ENCODE results near the gene WFDC9. TPM values are rescaled to one million over a fixed set of nuclear protein-coding genes. Genes with fewer than 3 reads are reported as not detected.
"Not testable (repeated sequence)": the region's sequence is repeated elsewhere in the genome, so short reads cannot be mapped to it uniquely, and the experiment has no call there.

WFDC9 gene
- total RNA-seq, 2 donors from 2014 or later: not detected

DNA sequence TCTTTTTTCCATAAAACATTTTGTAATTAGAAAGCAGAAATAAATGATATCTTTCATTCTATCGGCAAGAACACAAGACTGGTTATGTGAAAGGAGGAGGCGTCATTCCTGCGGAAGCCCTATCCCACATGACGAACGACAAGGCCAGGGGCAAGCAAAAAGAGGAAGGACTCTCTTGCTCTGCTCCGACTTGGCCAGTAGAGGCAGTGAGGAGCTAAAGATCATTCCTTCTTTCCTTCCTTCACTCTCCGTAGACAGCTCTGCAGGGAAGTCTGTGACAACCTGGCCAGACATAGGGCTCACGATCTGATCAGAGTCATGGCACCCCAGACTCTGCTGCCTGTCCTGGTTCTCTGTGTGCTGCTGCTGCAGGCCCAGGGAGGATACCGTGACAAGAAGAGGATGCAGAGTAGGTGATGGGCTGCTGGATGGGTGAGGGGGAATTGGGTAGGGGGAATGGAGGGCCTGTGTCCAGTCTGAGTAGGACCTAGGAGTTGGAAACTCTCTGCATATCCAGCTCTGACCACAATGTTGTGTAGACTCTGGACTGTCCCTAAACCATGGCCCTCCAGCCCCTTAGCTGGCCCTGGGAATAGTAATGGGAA lies 1.5 kb downstream of the WFDC9 start, which contains the start of gene WFDC10A:
Gene WFDC10A (plus strand): TSS at position 244 of the 605 bp plus-strand sequence. CDS start 75 bp downstream, at position 319.
- peaks cover 5% of the 10 kb centered on the region for H3K4me1 Mint-ChIP-seq (ENCODE audit: low read depth)
- peaks cover 0 to 1% of the 10 kb centered on the region in 2 donors for H3K9me3 Mint-ChIP-seq
- ATAC-seq (replicated peaks in 1 of 2) (peak; percentile 50), DNase-seq (peak; percentile 12 to 16)
- H3K27me3 Mint-ChIP-seq (ENCODE audit: low read depth): peaks cover 59% of the 10 kb centered on the region
- no peaks in the 10 kb centered on the region for H3K36me3 Mint-ChIP-seq (ENCODE audit: insufficient read depth in 2 of 2)
- no peak within 1 kb of the TSS for H3K4me3 Mint-ChIP-seq
- H3K27ac Mint-ChIP-seq: no peak within 1 kb of the TSS

DNA sequence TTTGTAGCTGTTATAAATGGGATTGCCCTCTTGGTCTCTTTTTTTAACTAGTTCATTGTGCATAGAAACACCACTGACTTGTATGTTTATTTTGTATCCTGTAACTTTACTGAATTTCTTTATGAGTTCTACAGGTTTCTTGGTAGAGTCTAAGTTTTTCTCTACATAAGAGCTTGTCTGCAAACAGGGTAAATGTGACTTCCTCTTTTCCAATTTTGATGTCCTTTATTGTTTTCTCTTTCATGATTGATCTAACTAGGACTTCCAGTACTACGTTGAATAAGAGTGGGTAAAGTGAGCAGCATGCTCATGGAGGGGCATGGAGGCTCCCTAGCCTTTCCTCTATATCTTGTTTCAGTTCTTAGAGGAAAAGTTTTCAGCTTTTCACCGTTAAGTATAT lies 4.5 kb downstream of the WFDC9 start:
- Mint-ChIP-seq H3K36me3 (ENCODE audit: insufficient read depth in 2 of 2) (no peaks in the 10 kb centered on the region), H3K27ac (no peak overlapping the region), H3K9me3 (peaks cover 0 to 1% of the 10 kb centered on the region in 2 donors)

DNA sequence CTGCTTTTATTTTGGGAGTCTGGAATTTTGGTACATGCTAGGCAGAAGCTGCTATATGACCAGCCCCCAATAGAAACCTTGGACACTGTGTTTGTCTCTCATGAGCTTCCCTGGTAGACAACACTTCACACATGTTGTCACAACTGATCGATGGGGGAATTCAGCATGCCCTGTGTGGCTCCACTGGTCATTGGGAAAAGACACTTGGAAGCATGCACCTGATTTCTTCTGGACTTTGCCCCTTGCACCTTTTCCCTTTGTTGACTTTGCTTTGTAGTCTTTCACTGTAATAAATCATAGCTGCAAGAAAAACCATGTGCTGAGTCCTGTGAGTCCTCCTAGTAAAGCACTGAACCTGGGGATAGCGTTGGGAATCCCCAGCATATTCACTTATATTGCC lies 9.5 kb downstream of the WFDC9 start:
- ATAC-seq (replicated peaks in 1 of 2) (no peak), DNase-seq (no peak)
- no peaks in the 10 kb centered on the region for H3K4me1 Mint-ChIP-seq (ENCODE audit: low read depth)
- H3K27ac Mint-ChIP-seq: no peak overlapping the region
- H3K4me3 Mint-ChIP-seq: no peak overlapping the region
- H3K9me3 Mint-ChIP-seq: peaks cover 0 to 1% of the 10 kb centered on the region in 2 donors
- no peaks in the 10 kb centered on the region for H3K36me3 Mint-ChIP-seq (ENCODE audit: insufficient read depth in 2 of 2)
- H3K27me3 Mint-ChIP-seq (ENCODE audit: low read depth): peaks cover 34% of the 10 kb centered on the region

More for the DNA sequence above, 4.5 kb downstream of the WFDC9 start:
- Mint-ChIP-seq H3K4me1 (ENCODE audit: low read depth) (peaks cover 5% of the 10 kb centered on the region), H3K4me3 (no peak overlapping the region), H3K27me3 (ENCODE audit: low read depth) (peaks cover 62% of the 10 kb centered on the region)
- DNase-seq: no peak
- ATAC-seq (replicated peaks in 1 of 2): no peak

DNA sequence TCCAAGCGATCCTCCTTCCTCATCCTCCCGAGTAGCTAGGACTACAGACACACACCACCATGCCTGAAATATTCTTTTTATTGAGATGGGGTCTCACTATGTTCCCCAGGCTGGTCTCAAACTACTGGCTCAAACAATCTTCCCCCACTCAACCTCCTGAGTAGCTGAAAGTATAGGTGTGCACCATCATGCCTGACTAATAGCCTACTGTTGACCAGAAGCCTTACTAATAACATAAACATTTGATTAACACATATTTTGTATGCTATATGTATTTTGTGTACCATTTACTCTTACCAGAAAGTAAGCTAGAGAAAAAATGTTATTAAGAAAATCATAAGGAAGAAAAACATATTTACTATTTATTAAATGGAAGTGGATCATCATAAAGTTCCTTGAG lies 13.5 kb downstream of the WFDC9 start:
- DNase-seq (no peak), ATAC-seq (replicated peaks in 1 of 2) (no peak)
- Mint-ChIP-seq H3K4me1 (ENCODE audit: low read depth) (no peaks in the 10 kb centered on the region), H3K27me3 (ENCODE audit: low read depth) (peaks cover 27% of the 10 kb centered on the region), H3K36me3 (ENCODE audit: insufficient read depth in 2 of 2) (no peaks in the 10 kb centered on the region), H3K4me3 (no peak overlapping the region), H3K9me3 (no peaks in the 10 kb centered on the region), H3K27ac (no peak overlapping the region)

DNA sequence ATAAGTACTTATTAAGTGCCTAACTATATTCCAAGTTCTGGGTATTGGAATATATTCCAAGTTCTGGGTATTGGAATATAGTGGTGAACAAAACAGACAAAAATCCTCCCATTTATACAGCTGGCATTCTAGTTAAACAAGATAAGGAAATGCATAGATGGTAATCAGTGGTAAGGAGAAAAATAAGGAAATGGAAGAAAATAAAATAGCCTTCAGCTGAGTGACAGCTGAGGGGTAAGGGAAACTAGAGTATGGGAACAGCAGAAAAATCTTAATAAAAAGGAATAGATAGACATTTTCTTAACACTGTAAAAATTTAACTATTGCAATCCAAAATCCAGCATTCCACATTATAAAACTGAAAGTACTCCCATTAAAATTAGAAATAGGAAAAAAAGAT lies 18.8 kb downstream of the WFDC9 start:
- Mint-ChIP-seq H3K27ac (no peak overlapping the region), H3K4me1 (ENCODE audit: low read depth) (peaks cover 22% of the 10 kb centered on the region), H3K36me3 (ENCODE audit: insufficient read depth in 2 of 2) (peaks cover 2 to 9% of the 10 kb centered on the region in 2 donors), H3K27me3 (ENCODE audit: low read depth) (peaks cover 46% of the 10 kb centered on the region), H3K9me3 (peaks cover 2% of the 10 kb centered on the region in 2 donors), H3K4me3 (no peak overlapping the region)
- ATAC-seq (replicated peaks in 1 of 2): no peak
- DNase-seq: no peak

DNA sequence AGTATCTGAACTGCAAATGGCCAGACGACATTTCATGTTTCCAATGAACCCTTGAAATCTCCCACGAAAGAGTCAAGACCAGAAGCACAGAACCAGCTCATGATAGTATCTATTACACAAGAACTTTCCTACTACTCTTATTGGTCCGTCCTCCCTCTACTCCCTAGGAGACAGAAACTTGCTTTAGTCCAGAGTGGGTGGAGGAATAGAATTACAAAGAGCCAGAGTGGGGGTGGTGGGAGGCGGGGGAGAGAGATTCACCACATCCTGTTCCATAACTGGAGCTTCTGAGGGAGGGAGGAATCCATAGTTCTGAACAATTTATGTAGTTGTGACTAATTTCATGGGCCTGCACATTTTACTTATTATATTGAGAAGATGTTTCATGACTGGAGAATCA lies 20.0 kb downstream of the WFDC9 start:
- Mint-ChIP-seq H3K27me3 (ENCODE audit: low read depth) (peaks cover 50% of the 10 kb centered on the region), H3K4me1 (ENCODE audit: low read depth) (peaks cover 25% of the 10 kb centered on the region), H3K9me3 (peaks cover 3% of the 10 kb centered on the region in 2 donors), H3K27ac (no peak overlapping the region), H3K4me3 (peak overlapping the region in 1 of 2 donors; percentile 48), H3K36me3 (ENCODE audit: insufficient read depth in 2 of 2) (peaks cover 4 to 16% of the 10 kb centered on the region in 2 donors)
- ATAC-seq (replicated peaks in 1 of 2): peak; percentile 90 to 94
- DNase-seq: peak; percentile 28 to 37

DNA sequence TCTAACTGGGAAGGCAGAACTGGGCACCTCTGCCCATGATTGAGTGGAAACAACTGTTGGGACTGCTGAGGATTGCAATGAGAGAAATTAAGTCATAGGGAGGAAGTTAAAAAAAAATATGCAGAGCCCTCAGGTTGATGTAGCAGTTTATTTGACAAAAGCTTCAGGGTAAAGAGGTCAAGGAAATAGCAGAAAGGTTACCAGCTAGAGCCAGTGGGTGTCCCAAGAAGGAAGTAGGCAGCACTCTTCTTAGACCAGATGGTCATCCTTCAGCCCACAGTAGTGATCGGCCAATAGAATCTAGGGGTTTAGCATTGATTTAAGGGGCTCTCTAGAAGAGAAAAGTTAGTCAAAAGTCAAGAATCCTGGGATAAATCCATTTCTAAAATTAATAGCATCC lies 23.3 kb downstream of the WFDC9 start:
- H3K36me3 Mint-ChIP-seq (ENCODE audit: insufficient read depth in 2 of 2): peaks cover 6 to 21% of the 10 kb centered on the region in 2 donors
- no peak for DNase-seq
- H3K4me1 Mint-ChIP-seq (ENCODE audit: low read depth): peaks cover 27% of the 10 kb centered on the region
- ATAC-seq (replicated peaks in 1 of 2): no peak
- H3K27ac Mint-ChIP-seq: no peak overlapping the region
- no peak overlapping the region for H3K4me3 Mint-ChIP-seq
- H3K27me3 Mint-ChIP-seq (ENCODE audit: low read depth): peaks cover 47% of the 10 kb centered on the region
- H3K9me3 Mint-ChIP-seq: peaks cover 6 to 9% of the 10 kb centered on the region in 2 donors

DNA sequence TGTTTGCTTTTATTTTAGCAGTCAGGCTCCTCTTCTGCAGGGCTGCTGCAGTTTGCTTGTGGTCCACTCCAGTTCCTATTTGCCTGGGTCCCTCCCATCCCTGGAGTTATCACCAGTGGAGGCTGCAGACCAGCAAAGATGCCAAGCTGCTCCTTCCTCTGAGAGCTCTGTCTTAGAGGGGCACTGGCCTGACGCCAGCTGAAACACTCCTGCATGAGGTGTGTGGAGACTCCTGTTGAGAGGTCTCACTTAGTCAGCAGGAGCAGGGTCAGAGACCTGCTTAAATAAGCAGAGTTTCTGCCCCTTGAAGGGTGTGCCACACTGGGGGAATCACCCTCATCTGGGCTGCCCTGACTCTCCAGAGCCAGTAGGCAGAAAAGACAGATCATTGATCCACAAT lies 35.8 kb downstream of the WFDC9 start:
- no peak for DNase-seq
- Mint-ChIP-seq H3K4me1 (ENCODE audit: low read depth) (no peaks in the 10 kb centered on the region), H3K27me3 (ENCODE audit: low read depth) (peaks cover 54% of the 10 kb centered on the region), H3K4me3 (no peak overlapping the region), H3K9me3 (no peaks in the 10 kb centered on the region), H3K27ac (no peak overlapping the region), H3K36me3 (ENCODE audit: insufficient read depth in 2 of 2) (peaks cover 0 to 1% of the 10 kb centered on the region in 2 donors)
- no peak for ATAC-seq (replicated peaks in 1 of 2)

DNA sequence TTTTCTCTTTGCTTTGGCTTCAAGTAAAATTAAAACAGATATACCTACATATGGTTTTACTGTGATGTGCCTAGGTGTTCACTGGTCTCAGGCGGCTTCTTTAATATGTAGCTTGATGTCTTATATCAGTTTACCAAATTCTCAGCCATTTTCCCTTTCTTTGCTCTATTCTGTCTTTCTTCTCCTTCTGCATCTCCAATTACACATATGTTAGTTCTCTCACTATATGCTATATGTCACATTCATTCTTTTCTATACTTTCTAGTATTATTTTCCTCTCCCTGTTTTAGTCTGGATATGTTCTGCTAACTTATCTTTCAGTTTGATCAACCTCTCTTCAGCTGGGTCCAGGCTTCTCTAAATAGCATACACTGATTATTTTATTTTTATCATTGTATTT lies 37.6 kb downstream of the WFDC9 start:
- Mint-ChIP-seq H3K36me3 (ENCODE audit: insufficient read depth in 2 of 2) (peaks cover 0 to 1% of the 10 kb centered on the region in 2 donors), H3K4me3 (no peak overlapping the region), H3K27me3 (ENCODE audit: low read depth) (peaks cover 39% of the 10 kb centered on the region), H3K4me1 (ENCODE audit: low read depth) (no peaks in the 10 kb centered on the region), H3K9me3 (no peaks in the 10 kb centered on the region), H3K27ac (no peak overlapping the region)
- DNase-seq (no peak), ATAC-seq (replicated peaks in 1 of 2) (no peak)

DNA sequence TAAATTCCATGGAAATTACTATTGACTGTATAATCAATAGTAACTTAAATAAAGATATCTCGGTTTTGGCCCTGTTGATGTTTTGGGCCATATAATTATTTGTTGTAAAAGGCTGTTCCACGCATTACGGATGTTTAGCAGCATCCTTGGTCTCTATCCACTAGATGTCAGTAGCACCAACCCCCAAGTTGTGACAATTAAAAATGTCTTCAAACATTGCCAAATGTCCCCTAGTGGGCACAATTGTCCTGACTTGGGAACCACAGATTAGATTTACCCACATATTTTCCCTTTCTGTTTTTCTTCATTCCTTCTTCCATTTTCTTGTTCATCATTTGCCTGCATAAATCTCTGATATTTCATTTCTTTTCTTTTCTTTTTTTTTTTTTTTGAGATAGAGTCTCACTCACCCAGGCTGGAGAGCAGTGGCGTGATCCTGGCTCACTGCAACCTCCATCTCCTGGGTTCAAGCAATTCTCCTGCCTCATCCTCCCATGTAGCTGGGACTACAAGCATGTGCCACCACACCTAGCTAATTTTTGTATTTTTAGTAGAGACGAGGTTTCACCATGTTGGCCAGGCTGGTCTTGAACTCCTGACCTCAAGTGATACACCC lies 38.4 kb downstream of the WFDC9 start:
- Mint-ChIP-seq H3K4me3 (no peak overlapping the region), H3K9me3 (no peaks in the 10 kb centered on the region), H3K4me1 (ENCODE audit: low read depth) (no peaks in the 10 kb centered on the region), H3K36me3 (ENCODE audit: insufficient read depth in 2 of 2) (peaks cover 0 to 1% of the 10 kb centered on the region in 2 donors), H3K27ac (no peak overlapping the region), H3K27me3 (ENCODE audit: low read depth) (peaks cover 31% of the 10 kb centered on the region)
- DNase-seq (peak; percentile 18 to 22), ATAC-seq (replicated peaks in 1 of 2) (peak; percentile 52 to 68)

DNA sequence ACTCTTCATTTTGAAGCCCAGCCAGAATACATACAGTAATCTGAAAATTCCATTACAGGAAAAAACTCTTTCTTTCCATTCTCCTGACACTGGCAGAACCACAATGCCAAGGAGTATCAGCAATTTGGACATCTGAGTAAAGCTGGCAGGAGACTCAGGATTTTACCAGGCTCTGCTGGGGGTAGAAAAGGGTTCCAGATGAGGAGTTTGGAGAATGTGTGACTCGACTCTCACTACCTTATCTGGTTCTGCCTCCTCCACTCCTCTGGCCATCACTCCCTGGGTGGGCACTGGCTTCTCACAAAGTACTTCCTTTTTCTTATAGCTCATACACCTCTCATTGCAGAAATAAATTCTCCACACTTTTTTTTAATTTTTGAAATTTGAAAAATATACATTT lies 41.4 kb downstream of the WFDC9 start:
- DNase-seq (no peak), ATAC-seq (replicated peaks in 1 of 2) (no peak)
- Mint-ChIP-seq H3K4me1 (ENCODE audit: low read depth) (no peaks in the 10 kb centered on the region), H3K4me3 (no peak overlapping the region), H3K27ac (no peak overlapping the region), H3K27me3 (ENCODE audit: low read depth) (peaks cover 14% of the 10 kb centered on the region), H3K9me3 (no peaks in the 10 kb centered on the region), H3K36me3 (ENCODE audit: insufficient read depth in 2 of 2) (peaks cover 0 to 1% of the 10 kb centered on the region in 2 donors)

DNA sequence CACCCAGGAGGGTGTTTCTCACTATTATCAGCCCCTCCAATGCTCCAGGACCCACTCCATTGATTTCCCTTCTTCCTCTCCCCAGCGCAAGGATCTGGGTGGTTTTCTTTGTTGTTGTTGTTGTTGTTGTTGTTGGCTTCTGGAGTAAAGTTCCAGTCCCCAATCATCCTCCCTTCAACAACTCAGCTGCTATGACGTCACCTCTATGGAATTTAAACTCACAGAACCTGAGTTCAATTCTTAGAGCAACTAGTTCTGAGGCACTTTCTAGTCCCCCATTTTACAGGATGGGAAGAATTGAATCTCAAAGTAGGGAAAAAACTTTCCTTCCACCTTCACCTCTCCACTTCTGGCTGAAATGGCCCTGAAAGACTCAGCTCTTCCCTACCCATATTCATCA lies 42.3 kb downstream of the WFDC9 start:
- H3K9me3 Mint-ChIP-seq: no peaks in the 10 kb centered on the region
- ATAC-seq (replicated peaks in 1 of 2): no peak
- no peak overlapping the region for H3K27ac Mint-ChIP-seq
- H3K36me3 Mint-ChIP-seq (ENCODE audit: insufficient read depth in 2 of 2): peaks cover 0 to 1% of the 10 kb centered on the region in 2 donors
- H3K4me1 Mint-ChIP-seq (ENCODE audit: low read depth): no peaks in the 10 kb centered on the region
- no peak overlapping the region for H3K4me3 Mint-ChIP-seq
- H3K27me3 Mint-ChIP-seq (ENCODE audit: low read depth): peaks cover 6% of the 10 kb centered on the region
- DNase-seq: no peak

DNA sequence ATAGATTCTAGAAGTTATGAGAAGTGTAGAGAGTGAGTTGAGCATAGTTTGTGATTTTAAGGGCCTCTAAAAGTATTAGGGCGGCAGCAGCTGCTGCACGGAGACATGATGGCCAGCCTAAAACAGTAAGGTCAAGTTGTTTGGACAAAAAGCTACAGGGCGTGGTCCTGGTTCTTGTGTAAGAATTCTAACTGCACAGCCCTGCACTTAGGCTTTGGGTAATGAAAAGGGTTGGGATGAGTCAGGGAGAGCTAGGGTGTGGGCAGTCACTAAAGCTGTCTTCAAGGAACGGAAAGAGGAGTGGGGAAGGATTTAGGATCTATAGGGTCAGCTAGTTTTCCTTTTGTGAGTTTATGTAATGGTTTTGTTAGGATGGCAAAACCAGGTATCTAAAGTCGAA lies 45.1 kb downstream of the WFDC9 start:
- not testable (repeated sequence) for H3K27ac Mint-ChIP-seq; H3K27me3 Mint-ChIP-seq (ENCODE audit: low read depth); H3K36me3 Mint-ChIP-seq (ENCODE audit: insufficient read depth in 2 of 2); H3K9me3 Mint-ChIP-seq; H3K4me1 Mint-ChIP-seq (ENCODE audit: low read depth); H3K4me3 Mint-ChIP-seq; DNase-seq; ATAC-seq (replicated peaks in 1 of 2)

DNA sequence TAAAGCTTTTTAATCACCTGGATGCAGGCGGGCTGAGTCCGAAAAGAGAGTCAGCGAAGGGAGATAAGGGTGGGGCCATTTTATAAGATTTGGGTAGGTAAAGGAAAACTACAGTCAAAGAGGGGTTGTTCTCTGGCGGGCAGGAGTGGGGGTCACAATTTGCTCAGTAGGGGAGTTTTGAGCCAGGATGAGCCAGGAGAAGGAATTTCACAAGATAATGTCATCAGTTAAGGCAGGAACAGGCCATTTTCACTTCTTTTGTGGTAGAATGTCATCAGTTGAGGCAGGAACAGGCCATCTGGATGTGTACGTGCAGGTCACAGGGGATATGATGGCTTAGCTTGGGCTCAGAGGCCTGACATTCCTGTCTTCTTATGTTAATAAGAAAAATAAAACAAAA lies 46.8 kb downstream of the WFDC9 start:
- not testable (repeated sequence) for H3K36me3 Mint-ChIP-seq (ENCODE audit: insufficient read depth in 2 of 2); ATAC-seq (replicated peaks in 1 of 2); H3K9me3 Mint-ChIP-seq; H3K4me1 Mint-ChIP-seq (ENCODE audit: low read depth); DNase-seq; H3K27me3 Mint-ChIP-seq (ENCODE audit: low read depth); H3K27ac Mint-ChIP-seq; H3K4me3 Mint-ChIP-seq

Data from activated T-cell treated with anti-CD3 and anti-CD28 coated beads, Interleukin-2, amount 50 U/mL, for 72 hours (primary cell).